Tibial nerve (tissue), 4 donors: ENCODE results near the gene ZNF423. TPM values are rescaled to one million over a fixed set of nuclear protein-coding genes. Genes with fewer than 3 reads are reported as not detected.

Experiments
- DNase-seq, 2 donors: peaks; one replicate each; pipeline ENCODE4 v3.0.0-alpha.2; 2019; ENCODE audit warnings: low spot score in 2 of 2
- H3K27ac ChIP-seq, 4 donors: fragments of 200-600 bp; sonication (generic) in 3 of 4; one replicate each; pipeline ENCODE4 v1.5.1; 2017 to 2019; ENCODE audit warnings: mild to moderate bottlenecking in 1 of 4
- H3K27me3 ChIP-seq, 2 donors: fragments of 200-600 bp; sonication (generic) in 1 of 2; one replicate each; pipeline versions ENCODE4 v1.5.1 to v1.6.0; 2017 to 2019
- H3K36me3 ChIP-seq, 3 donors: fragments of 200-600 bp; sonication (generic); one replicate each; pipeline ENCODE4 v1.5.1; 2018 to 2019
- H3K4me1 ChIP-seq, 4 donors: fragments of 200-600 bp; sonication (generic) in 3 of 4; one replicate each; pipeline ENCODE4 v1.5.1; 2017 to 2019
- H3K4me3 ChIP-seq, 4 donors: fragments of 200-600 bp; sonication (generic) in 3 of 4; one replicate each; pipeline ENCODE4 v1.5.1; 2017 to 2019; ENCODE audit warnings: mild to moderate bottlenecking in 1 of 4, moderate library complexity in 1 of 4
- H3K9me3 ChIP-seq, 4 donors: fragments of 200-600 bp; sonication (generic) in 3 of 4; one replicate each; pipeline ENCODE4 v1.5.1; 2017 to 2019
- CTCF ChIP-seq, 5 experiments: fragments of 200-600 bp in 3 of 5; fragments of 450-650 bp in 2 of 5; sonication (generic) in 3 of 5; IDR thresholded peaks; one replicate each; pipeline ENCODE4 v1.5.1; 2016 to 2019; ENCODE audit warnings: antibody characterized with exemption in 5 of 5, mild to moderate bottlenecking in 3 of 5, moderate library complexity in 2 of 5
- EP300 ChIP-seq, 2 donors: sonication (generic); formaldehyde crosslinking; IDR thresholded peaks; one replicate each; pipeline ENCODE4 v1.6.1; 2017; ENCODE audit warnings: antibody characterized with exemption in 2 of 2, mild to moderate bottlenecking in 1 of 2
- POLR2A ChIP-seq, 2 donors: fragments of 450-650 bp; IDR thresholded peaks; one replicate each; pipeline ENCODE4 v1.6.1; 2017; ENCODE audit warnings: antibody characterized with exemption in 2 of 2, mild to moderate bottlenecking in 2 of 2, moderate library complexity in 2 of 2
- WGBS, 2 donors: methylation state at CpG; one replicate each; pipeline ENCODE4 v1.1.5; 2018; 5-methylcytosine and 5-hydroxymethylcytosine counted together
- total RNA-seq, 4 donors: library from RNA; depleted of rRNA; stranded (reverse); fragments of >200 nt; gene quantifications; one replicate each; pipeline ENCODE4 v1.1.0, GENCODE V29; 2016

The ZNF423 gene
- total RNA-seq, 4 donors from 2014 or later: 15.9 to 20.5 (median 18.5) TPM

GRCh38 chr16:49490321-49490705 is 365.6 kb downstream of the ZNF423 start:
- DNase-seq: no peak
- no peak for TF ChIP-seq POLR2A (IDR thresholded peaks at IDR 0.05)
- no peak for TF ChIP-seq CTCF (IDR thresholded peaks at IDR 0.05)
- TF ChIP-seq EP300 (IDR thresholded peaks at IDR 0.05): no peak
- Histone ChIP-seq H3K27me3 (no peaks in the 10 kb centered on the region), H3K9me3 (peaks cover 0 to 19% (median 0%) of the 10 kb centered on the region in 4 donors), H3K36me3 (no peaks in the 10 kb centered on the region), H3K4me1 (peaks cover 0 to 14% (median 0%) of the 10 kb centered on the region in 4 donors), H3K27ac (no peak overlapping the region), H3K4me3 (no peak overlapping the region)
- 88 to 90% methylated on average over 8 of the region's 8 CpGs for WGBS, 2 donors

- no peak overlapping the region for H3K27ac ChIP-seq
- 85 to 87% methylated on average over 7 of the region's 7 CpGs for whole genome bisulfite sequencing, 2 donors
- peaks cover 0 to 19% (median 0%) of the 10 kb centered on the region in 4 donors for H3K9me3 ChIP-seq
- no peak overlapping the region for H3K4me3 ChIP-seq
- DNase-seq: no peak
- H3K27me3 ChIP-seq: no peaks in the 10 kb centered on the region
- H3K4me1 ChIP-seq: peaks cover 0 to 16% (median 0%) of the 10 kb centered on the region in 4 donors
- TF ChIP-seq EP300 (IDR thresholded peaks at IDR 0.05) (no peak), POLR2A (IDR thresholded peaks at IDR 0.05) (no peak), CTCF (IDR thresholded peaks at IDR 0.05) (no peak)
- H3K36me3 ChIP-seq: no peaks in the 10 kb centered on the region
Observed at GRCh38 chr16:49489686-49490320, 366.1 kb downstream of the ZNF423 start.

- TF ChIP-seq CTCF (IDR thresholded peaks at IDR 0.05) (no peak), POLR2A (IDR thresholded peaks at IDR 0.05) (no peak), EP300 (IDR thresholded peaks at IDR 0.05) (no peak)
- no peaks in the 10 kb centered on the region for H3K27me3 ChIP-seq
- H3K27ac ChIP-seq: no peak overlapping the region
- WGBS, 2 donors: 80 to 85% methylated on average over 19 of the region's 21 CpGs
- DNase-seq: no peak
- no peaks in the 10 kb centered on the region for H3K36me3 ChIP-seq
- peaks cover 0 to 24% (median 2%) of the 10 kb centered on the region in 4 donors for H3K4me1 ChIP-seq
- H3K9me3 ChIP-seq: peaks cover 0 to 19% (median 0%) of the 10 kb centered on the region in 4 donors
- no peak overlapping the region for H3K4me3 ChIP-seq
Observed at GRCh38 chr16:49488740-49489525, 367.0 kb downstream of the ZNF423 start.

GRCh38 chr16:49488336-49488735 is 367.6 kb downstream of the ZNF423 start:
- DNase-seq: no peak
- no peak overlapping the region for H3K27ac ChIP-seq
- H3K36me3 ChIP-seq: no peaks in the 10 kb centered on the region
- no peaks in the 10 kb centered on the region for H3K27me3 ChIP-seq
- peaks cover 0 to 19% (median 0%) of the 10 kb centered on the region in 4 donors for H3K9me3 ChIP-seq
- TF ChIP-seq EP300 (IDR thresholded peaks at IDR 0.05) (no peak), POLR2A (IDR thresholded peaks at IDR 0.05) (no peak), CTCF (IDR thresholded peaks at IDR 0.05) (no peak)
- H3K4me1 ChIP-seq: peaks cover 0 to 28% (median 5%) of the 10 kb centered on the region in 4 donors
- 89 to 93% methylated on average over 4 of the region's 4 CpGs for WGBS, 2 donors
- no peak overlapping the region for H3K4me3 ChIP-seq

GRCh38 chr16:49487746-49488145 is 368.2 kb downstream of the ZNF423 start:
- peaks cover 0 to 19% (median 0%) of the 10 kb centered on the region in 4 donors for H3K9me3 ChIP-seq
- no peaks in the 10 kb centered on the region for H3K36me3 ChIP-seq
- H3K27ac ChIP-seq: no peak overlapping the region
- no peaks in the 10 kb centered on the region for H3K27me3 ChIP-seq
- H3K4me1 ChIP-seq: peaks cover 0 to 26% (median 5%) of the 10 kb centered on the region in 4 donors
- no peak for DNase-seq
- 75 to 82% methylated on average over 4 of the region's 4 CpGs for WGBS, 2 donors
- TF ChIP-seq EP300 (IDR thresholded peaks at IDR 0.05) (no peak), CTCF (IDR thresholded peaks at IDR 0.05) (no peak), POLR2A (IDR thresholded peaks at IDR 0.05) (no peak)
- no peak overlapping the region for H3K4me3 ChIP-seq
